Common myeloid progenitor, CD34-positive (primary cell): ENCODE results near the gene TBL1X.

ENCODE experiments used
- CTCF ChIA-PET: fragments of 350-600 bp; sonication (Branson Sonifier 250); formaldehyde crosslinking; loops from one replicate; lab custom pipeline; 2021; ENCODE audit warnings: antibody characterized with exemption; lab: Charles Lee
- POLR2A ChIA-PET: fragments of 350-600 bp; sonication (Branson Sonifier 250); formaldehyde crosslinking; loops from one replicate; lab custom pipeline; 2021; ENCODE audit warnings: antibody characterized with exemption; lab: Charles Lee
- DNase-seq, 3 donors: peaks; one replicate each; pipeline versions ENCODE4 v3.0.0 to v3.0.0-alpha.2; 2013
- H3K27ac ChIP-seq, 2 experiments: 1 replicate in 1 of 2; 2 replicates in 1 of 2; pipeline ENCODE4 v1.7.0; 2013; ENCODE audit warnings: inconsistent platforms in 2 of 2, low read length in 2 of 2, mild to moderate bottlenecking in 2 of 2, low read depth in 1 of 2, moderate library complexity in 1 of 2; ENCODE audit not compliant: severe bottlenecking in 2 of 2, insufficient read depth in 1 of 2, poor library complexity in 1 of 2
- H3K27me3 ChIP-seq, 5 experiments: replicated peaks in 2 of 5; 1 replicate in 3 of 5; 2 replicates in 2 of 5; pipeline versions ENCODE4 v1.6.1 to v1.7.0; 2013; ENCODE audit warnings: low read length in 4 of 5, mild to moderate bottlenecking in 2 of 5, moderate library complexity in 2 of 5, inconsistent platforms in 1 of 5; ENCODE audit not compliant: insufficient read depth in 5 of 5, control insufficient read depth in 4 of 5
- H3K36me3 ChIP-seq, 4 experiments: 1 replicate in 2 of 4; 2 replicates in 2 of 4; pipeline versions ENCODE4 v1.6.1 to v1.7.0; 2013; ENCODE audit warnings: low read length in 3 of 4, control low read depth in 1 of 4, mild to moderate bottlenecking in 1 of 4; ENCODE audit not compliant: control insufficient read depth in 4 of 4, insufficient read depth in 4 of 4
- H3K4me1 ChIP-seq, 4 experiments: 1 replicate in 3 of 4; 2 replicates in 1 of 4; pipeline versions ENCODE4 v1.6.1 to v1.7.1; 2013; ENCODE audit warnings: low read length in 3 of 4, mild to moderate bottlenecking in 3 of 4, control low read depth in 1 of 4, inconsistent platforms in 1 of 4, moderate library complexity in 1 of 4; ENCODE audit not compliant: control insufficient read depth in 4 of 4, insufficient read depth in 4 of 4; ENCODE audit errors: control extremely low read depth in 1 of 4
- H3K4me3 ChIP-seq, 7 experiments: 1 replicate in 4 of 7; 2 replicates in 3 of 7; pipeline versions ENCODE4 v1.5.1 to v1.7.0; 2013; ENCODE audit warnings: mild to moderate bottlenecking in 7 of 7, low read length in 6 of 7, moderate library complexity in 6 of 7, inconsistent platforms in 2 of 7, low read depth in 2 of 7, control low read depth in 1 of 7; ENCODE audit not compliant: insufficient read depth in 4 of 7, control insufficient read depth in 1 of 7; ENCODE audit errors: extremely low read depth in 1 of 7
- H3K9me3 ChIP-seq, 5 experiments: 1 replicate in 4 of 5; 2 replicates in 1 of 5; pipeline versions ENCODE4 v1.6.1 to v1.7.1; 2013; ENCODE audit warnings: low read length in 4 of 5, mild to moderate bottlenecking in 2 of 5, inconsistent platforms in 1 of 5, low read depth in 1 of 5, moderate library complexity in 1 of 5; ENCODE audit not compliant: control insufficient read depth in 4 of 5, insufficient read depth in 2 of 5; ENCODE audit errors: control extremely low read depth in 1 of 5
- WGBS: methylation state at CpG from one replicate; pipeline ENCODE4 v1.1.5; 2013; ENCODE audit not compliant: insufficient coverage; 5-methylcytosine and 5-hydroxymethylcytosine counted together

The TBL1X gene

DNA sequence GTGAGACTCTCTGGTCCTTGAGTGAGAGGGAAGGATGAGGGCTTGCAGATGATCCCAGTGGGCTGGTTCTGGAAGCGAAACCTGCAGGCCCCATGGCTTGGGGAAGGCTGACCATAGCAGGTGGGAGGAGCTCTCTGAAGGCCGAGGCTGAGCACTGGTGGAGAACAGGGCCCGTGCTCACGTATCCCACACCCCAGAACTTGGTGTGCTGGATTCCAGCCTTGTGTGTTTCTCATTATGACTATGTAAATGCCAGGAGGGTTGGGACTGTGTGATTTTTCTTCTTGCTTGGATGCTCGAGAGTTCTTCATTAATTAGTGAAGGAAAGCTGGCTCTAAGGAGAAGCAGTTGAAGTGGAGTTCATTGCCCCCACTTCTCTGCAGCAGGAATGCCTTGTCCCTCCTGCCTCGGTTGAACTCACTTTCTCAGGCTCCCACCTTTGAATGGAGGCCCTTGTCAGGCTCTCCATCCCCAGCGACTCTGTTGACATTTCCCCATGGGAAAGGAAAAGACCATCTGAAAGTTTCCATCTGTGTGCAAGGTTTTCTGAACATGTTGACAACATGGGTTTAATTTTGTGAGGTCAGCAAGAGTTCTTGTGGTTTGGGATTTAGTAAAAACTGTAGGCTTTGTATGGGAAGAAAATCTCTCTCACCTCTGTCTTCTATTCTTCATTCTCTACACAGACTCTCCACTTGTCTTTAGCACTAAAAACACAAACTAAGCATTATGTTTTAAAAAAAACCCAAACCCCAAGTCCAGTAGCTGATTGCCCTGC lies 57.7 kb downstream of the TBL1X start:
- ChIA-PET CTCF (interaction anchor here (1.5 kb wide), 1 partner anchor 37 kb away, joined by 3 read pairs; no protein-coding TSS in a partner anchor), POLR2A (no interaction called here)
- Histone ChIP-seq H3K4me3 (no peak overlapping the region), H3K27ac (no peak overlapping the region), H3K36me3 (no peaks in the 10 kb centered on the region), H3K9me3 (no peaks in the 10 kb centered on the region), H3K4me1 (peaks cover 0 to 3% (median 0%) of the 10 kb centered on the region in 4 experiments), H3K27me3 (no peaks in the 10 kb centered on the region)
- WGBS, result 90% methylated on average over 2 of the region's 7 CpGs
- DNase-seq, result no peak

DNA sequence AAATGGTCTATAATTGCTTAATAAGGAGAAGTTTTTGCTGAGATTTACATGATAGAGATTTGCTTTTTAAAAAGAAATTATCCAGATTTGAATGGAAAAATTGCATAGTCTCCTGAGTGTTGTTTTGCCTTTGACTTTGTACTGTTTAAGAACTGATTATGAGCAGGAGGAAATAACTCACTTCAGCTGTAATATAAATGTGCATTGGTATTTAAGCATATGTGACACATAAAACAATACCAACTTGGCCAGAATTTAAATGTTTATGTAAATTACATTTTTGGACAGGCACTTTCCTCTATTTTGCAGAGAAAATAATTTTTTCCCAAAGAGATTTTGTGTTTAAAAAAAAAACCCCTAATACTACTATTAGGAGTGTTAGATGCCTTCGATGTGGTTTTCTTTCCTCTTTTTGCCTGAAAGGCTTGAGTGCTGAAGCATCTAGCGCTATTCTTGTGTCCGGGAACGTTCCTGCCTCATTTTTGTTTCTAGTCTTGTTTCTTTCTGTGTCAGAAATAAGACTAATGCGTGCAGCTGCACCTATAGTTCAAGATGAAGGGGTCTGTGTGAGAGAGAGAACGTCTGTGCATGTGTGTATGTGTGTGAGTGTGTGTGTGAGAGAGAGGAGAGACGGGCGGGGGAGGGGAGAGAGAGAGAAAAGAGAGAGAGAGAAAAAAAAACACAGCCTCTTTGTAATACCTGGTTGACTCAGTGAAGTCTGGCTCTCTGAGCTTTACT lies 60.8 kb downstream of the TBL1X start:
- POLR2A ChIA-PET, result interaction anchor here (0.6 kb wide), 1 partner anchor 53 kb away, joined by 3 read pairs; no protein-coding TSS in a partner anchor

DNA sequence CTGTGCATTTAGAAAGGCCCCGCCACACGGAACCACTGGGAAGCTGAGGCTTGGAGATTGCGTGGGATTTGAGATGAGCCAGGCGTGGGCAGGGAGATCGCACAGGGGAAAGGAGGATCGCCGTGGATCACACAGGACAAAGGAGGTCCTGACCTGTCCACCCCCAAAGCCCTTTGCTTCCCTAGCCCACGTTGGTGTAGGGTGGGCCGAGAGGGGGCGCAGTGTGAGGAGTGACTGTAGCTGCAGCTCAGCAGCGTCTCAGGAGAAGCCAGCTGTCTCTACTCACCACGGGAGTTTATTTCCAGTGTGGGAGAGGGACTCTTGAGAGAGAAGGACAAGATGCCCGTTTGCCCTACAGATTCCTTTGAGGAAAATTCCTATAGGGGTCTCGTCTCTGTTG lies 62.1 kb downstream of the TBL1X start:
- WGBS, result 63% methylated on average over 6 of the region's 14 CpGs
- H3K27me3 ChIP-seq, result peaks cover 0 to 3% (median 0%) of the 10 kb centered on the region in 5 experiments
- H3K9me3 ChIP-seq, result no peaks in the 10 kb centered on the region
- ChIA-PET CTCF (no interaction called here), POLR2A (no interaction called here)
- no peaks in the 10 kb centered on the region for H3K36me3 ChIP-seq
- DNase-seq, result no peak
- H3K4me1 ChIP-seq, result peaks cover 0 to 13% (median 4%) of the 10 kb centered on the region in 4 experiments
- H3K27ac ChIP-seq, result no peak overlapping the region
- H3K4me3 ChIP-seq, result no peak overlapping the region

More for the DNA sequence above, 60.8 kb downstream of the TBL1X start:
- H3K27ac ChIP-seq, result no peak overlapping the region
- no peaks in the 10 kb centered on the region for H3K36me3 ChIP-seq
- 69% methylated on average over 6 of the region's 8 CpGs for WGBS
- CTCF ChIA-PET, result no interaction called here
- no peak for DNase-seq
- H3K4me1 ChIP-seq, result peaks cover 0 to 9% (median 3%) of the 10 kb centered on the region in 4 experiments
- no peak overlapping the region for H3K4me3 ChIP-seq
- peaks cover 0 to under 1% (median 0%) of the 10 kb centered on the region in 5 experiments for H3K27me3 ChIP-seq
- no peaks in the 10 kb centered on the region for H3K9me3 ChIP-seq

DNA sequence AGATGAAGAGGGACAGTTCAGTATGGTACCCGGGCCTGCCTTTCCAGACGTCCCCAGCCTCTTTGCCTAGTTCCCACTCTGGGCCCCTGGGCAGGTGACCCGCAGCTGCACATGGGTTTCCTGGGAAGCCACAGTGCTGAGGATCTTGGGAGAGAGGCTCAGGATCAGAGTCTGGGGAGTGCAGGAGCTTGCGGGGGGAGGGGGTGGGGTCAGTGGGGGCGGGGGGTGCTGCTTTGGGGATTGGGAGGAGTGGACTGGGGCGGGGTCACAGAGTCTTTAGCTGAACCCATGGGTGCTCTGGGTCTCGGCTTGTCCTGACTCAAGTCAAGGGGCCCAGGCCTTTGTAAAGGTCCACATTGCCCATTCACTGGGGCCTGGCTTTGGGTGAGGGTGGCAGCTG lies 63.6 kb downstream of the TBL1X start:
- 69% methylated on average over 3 of the region's 7 CpGs for whole genome bisulfite sequencing
- ChIA-PET POLR2A (no interaction called here), CTCF (no interaction called here)

GRCh38 chrX:9529223-9529622 lies 64.4 kb downstream of the TBL1X start:
- WGBS, result 63% methylated on average over 3 of the region's 4 CpGs
- POLR2A ChIA-PET, result no interaction called here
- H3K4me1 ChIP-seq, result peaks cover 3 to 21% (median 6%) of the 10 kb centered on the region in 4 experiments
- H3K9me3 ChIP-seq, result no peaks in the 10 kb centered on the region
- no peaks in the 10 kb centered on the region for H3K36me3 ChIP-seq
- no peak overlapping the region for H3K4me3 ChIP-seq
- H3K27me3 ChIP-seq, result peaks cover 0 to 3% (median 0%) of the 10 kb centered on the region in 5 experiments
- no peak for DNase-seq
- H3K27ac ChIP-seq, result no peak overlapping the region
- CTCF ChIA-PET, result no interaction called here

More for the DNA sequence above, 63.6 kb downstream of the TBL1X start:
- Histone ChIP-seq H3K27me3 (peaks cover 0 to 3% (median 0%) of the 10 kb centered on the region in 5 experiments), H3K4me3 (no peak overlapping the region), H3K4me1 (peaks cover 0 to 16% (median 5%) of the 10 kb centered on the region in 4 experiments), H3K9me3 (no peaks in the 10 kb centered on the region), H3K27ac (no peak overlapping the region), H3K36me3 (no peaks in the 10 kb centered on the region)
- DNase-seq, result no peak

- POLR2A ChIA-PET, result no interaction called here
- H3K4me1 ChIP-seq, result peaks cover 8 to 27% (median 13%) of the 10 kb centered on the region in 4 experiments
Observed at GRCh38 chrX:9530848-9531274, 66.0 kb downstream of the TBL1X start.

More at GRCh38 chrX:9530848-9531274, 66.0 kb downstream of the TBL1X start:
- Histone ChIP-seq H3K4me3 (no peak overlapping the region), H3K36me3 (no peaks in the 10 kb centered on the region), H3K27me3 (peaks cover 0 to 3% (median 0%) of the 10 kb centered on the region in 5 experiments), H3K9me3 (no peaks in the 10 kb centered on the region), H3K27ac (no peak overlapping the region)
- 0% methylated on average over 4 of the region's 9 CpGs for WGBS
- CTCF ChIA-PET, result no interaction called here
- DNase-seq, result peak; percentile 52 to 82 (median 72)
